Cardiac fibroblast (primary cell): ENCODE results near the gene ARHGDIA.
A peak's percentile ranks its signal among the peaks of the same experiment; 100 is the strongest.

ENCODE experiments used
- DNase-seq, 2 donors: peaks; one replicate each; pipeline versions ENCODE4 v3.0.0 to v3.0.0-alpha.2; 2010; ENCODE audit warnings: low read depth in 2 of 2
- H3K4me3 ChIP-seq, 2 donors: replicated peaks in 1 of 2; 1 replicate in 1 of 2; 2 replicates in 1 of 2; pipeline ENCODE4 v1.5.1; 2011; ENCODE audit warnings: low read depth in 2 of 2, low read length in 2 of 2, mild to moderate bottlenecking in 2 of 2, moderate library complexity in 1 of 2
- CTCF ChIP-seq: IDR thresholded peaks from one replicate; pipeline ENCODE4 v1.5.1; 2011; ENCODE audit warnings: low read depth, mild to moderate bottlenecking, low read length, inconsistent platforms

ARHGDIA gene

GRCh38 chr17:81854974-81855774, 16.0 kb downstream of the ARHGDIA start:
- H3K4me3 ChIP-seq = no peak overlapping the region
- peak in 1 of 2 donors; percentile 53 for DNase-seq
- no peak for TF ChIP-seq CTCF

GRCh38 chr17:81852237-81852636, 18.9 kb downstream of the ARHGDIA start:
- no peak overlapping the region for H3K4me3 ChIP-seq
- no peak for DNase-seq
- no peak for TF ChIP-seq CTCF

GRCh38 chr17:81851423-81851822, 19.7 kb downstream of the ARHGDIA start:
- H3K4me3 ChIP-seq = no peak overlapping the region
- TF ChIP-seq CTCF = no peak
- DNase-seq = no peak

- H3K4me3 ChIP-seq = no peak overlapping the region
- no peak for TF ChIP-seq CTCF
- no peak for DNase-seq
These were observed 21.7 kb downstream of the ARHGDIA start for GRCh38 chr17:81849457-81849856.

GRCh38 chr17:81846743-81847689, 24.1 kb downstream of the ARHGDIA start:
- TF ChIP-seq CTCF = no peak
- DNase-seq = no peak
- no peak overlapping the region for H3K4me3 ChIP-seq

- H3K4me3 ChIP-seq = no peak overlapping the region
These were observed 25.0 kb downstream of the ARHGDIA start for GRCh38 chr17:81845881-81846742.

More at GRCh38 chr17:81845881-81846742, 25.0 kb downstream of the ARHGDIA start:
- DNase-seq = no peak
- no peak for TF ChIP-seq CTCF
